ENCODE data around the gene PPP2R2C. TPM values are rescaled to one million over a fixed set of nuclear protein-coding genes. Genes with fewer than 3 reads are reported as not detected.

Gene PPP2R2C
- polyA plus RNA-seq, 1 donor (not counting 4 experiments of a cell fraction or from before 2014, with no cell fraction given), result 12.3 TPM

DNA sequence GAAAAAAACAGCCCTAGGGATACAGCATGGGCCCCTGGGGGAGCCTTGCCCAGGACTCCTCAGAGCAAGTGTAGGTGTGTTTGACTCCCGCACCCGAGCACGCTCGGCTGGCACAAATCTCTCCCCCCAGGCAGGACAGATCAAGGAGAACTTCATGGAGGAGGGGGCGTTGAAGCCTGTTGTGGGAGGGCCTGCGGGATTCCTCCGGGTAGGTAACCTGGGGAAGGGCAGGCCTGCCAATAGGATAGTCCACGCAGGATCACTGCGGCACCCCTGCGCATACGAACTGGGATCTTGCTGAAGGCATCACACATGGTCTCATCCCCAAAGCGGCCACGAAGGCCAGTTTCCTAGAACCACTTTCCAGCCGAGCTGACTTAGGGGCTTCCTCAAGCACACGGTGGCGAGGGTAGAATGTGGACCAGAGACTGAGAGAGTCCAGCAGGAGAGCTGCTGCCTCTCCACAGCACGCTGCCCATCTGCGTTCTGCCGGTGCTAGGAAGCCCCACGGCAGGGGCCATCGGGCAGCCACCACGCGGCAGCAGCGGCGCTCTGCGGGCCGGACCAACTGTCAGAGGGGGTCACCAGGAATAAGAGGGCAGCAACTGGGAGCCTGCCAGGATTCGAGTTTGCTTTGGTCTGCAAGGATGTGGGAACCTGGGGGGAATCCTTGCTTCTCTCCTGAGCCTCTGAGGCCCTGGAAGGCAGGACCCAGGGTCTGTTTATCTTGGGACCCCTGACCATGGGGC lies 145.9 kb downstream of the PPP2R2C start:
- dilution Hi-C loops (cut with MboI; ENCODE audit: extremely low pct_ligation_motif_present, low sequenced_read_pairs), result no loop called here
- FAIRE-seq (no peak), DNase-seq (ENCODE audit: low read depth, low spot score) (no peak)
- H3K79me2 ChIP-seq (ENCODE audit: control insufficient read depth, insufficient read depth, low read length), result no peaks in the 10 kb centered on the region
- H3K9me3 ChIP-seq (ENCODE audit: control insufficient read depth, low read depth, low read length), result no peaks in the 10 kb centered on the region
- no peaks in the 10 kb centered on the region for H3K27me3 ChIP-seq (ENCODE audit: control insufficient read depth, extremely low read depth, insufficient read depth, low read length)
- no peaks in the 10 kb centered on the region for H3K9me1 ChIP-seq (ENCODE audit: control insufficient read depth, extremely low read depth, insufficient read depth, low read length)
- H2AFZ ChIP-seq (ENCODE audit: control insufficient read depth, low read length), result no peak overlapping the region
- H4K20me1 ChIP-seq (ENCODE audit: control insufficient read depth, extremely low read depth, insufficient read depth, low read length), result no peaks in the 10 kb centered on the region
- H3K36me3 ChIP-seq (ENCODE audit: control insufficient read depth in 2 of 2, extremely low read depth in 1 of 2, insufficient read depth in 2 of 2, low read length in 2 of 2), result peaks cover 0 to 4% of the 10 kb centered on the region in 2 experiments
- no peak overlapping the region for H3K4me3 ChIP-seq (ENCODE audit: control insufficient read depth in 2 of 3, extremely low read depth in 1 of 3, insufficient read depth in 2 of 3, low read depth in 1 of 3, low read length in 3 of 3)
- H3K4me1 ChIP-seq (ENCODE audit: control insufficient read depth, extremely low read depth, insufficient read depth, low read length), result peaks cover 12% of the 10 kb centered on the region
- no peak overlapping the region for H3K9ac ChIP-seq (ENCODE audit: control insufficient read depth, extremely low read depth, insufficient read depth, low read length)
- H3K27ac ChIP-seq (ENCODE audit: control insufficient read depth, insufficient read depth, low read length), result no peak overlapping the region
- no peak for TF ChIP-seq EZH2 (IDR thresholded peaks at IDR 0.05; ENCODE audit: low read length)
- TF ChIP-seq, protein P1, sequence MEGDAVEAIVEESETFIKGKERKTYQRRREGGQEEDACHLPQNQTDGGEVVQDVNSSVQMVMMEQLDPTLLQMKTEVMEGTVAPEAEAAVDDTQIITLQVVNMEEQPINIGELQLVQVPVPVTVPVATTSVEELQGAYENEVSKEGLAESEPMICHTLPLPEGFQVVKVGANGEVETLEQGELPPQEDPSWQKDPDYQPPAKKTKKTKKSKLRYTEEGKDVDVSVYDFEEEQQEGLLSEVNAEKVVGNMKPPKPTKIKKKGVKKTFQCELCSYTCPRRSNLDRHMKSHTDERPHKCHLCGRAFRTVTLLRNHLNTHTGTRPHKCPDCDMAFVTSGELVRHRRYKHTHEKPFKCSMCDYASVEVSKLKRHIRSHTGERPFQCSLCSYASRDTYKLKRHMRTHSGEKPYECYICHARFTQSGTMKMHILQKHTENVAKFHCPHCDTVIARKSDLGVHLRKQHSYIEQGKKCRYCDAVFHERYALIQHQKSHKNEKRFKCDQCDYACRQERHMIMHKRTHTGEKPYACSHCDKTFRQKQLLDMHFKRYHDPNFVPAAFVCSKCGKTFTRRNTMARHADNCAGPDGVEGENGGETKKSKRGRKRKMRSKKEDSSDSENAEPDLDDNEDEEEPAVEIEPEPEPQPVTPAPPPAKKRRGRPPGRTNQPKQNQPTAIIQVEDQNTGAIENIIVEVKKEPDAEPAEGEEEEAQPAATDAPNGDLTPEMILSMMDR (optimal IDR thresholded peaks at IDR 0.05 in 1 of 3, IDR thresholded peaks at IDR 0.05 in 1 of 3, conservative IDR thresholded peaks at IDR 0.05 in 1 of 3; ENCODE audit: extremely low read depth in 1 of 3, insufficient read depth in 2 of 3, low read length in 3 of 3), result no peak
- no peak overlapping the region for H3K4me2 ChIP-seq (ENCODE audit: control insufficient read depth, extremely low read depth, insufficient read depth, low read depth, low read length)

DNA sequence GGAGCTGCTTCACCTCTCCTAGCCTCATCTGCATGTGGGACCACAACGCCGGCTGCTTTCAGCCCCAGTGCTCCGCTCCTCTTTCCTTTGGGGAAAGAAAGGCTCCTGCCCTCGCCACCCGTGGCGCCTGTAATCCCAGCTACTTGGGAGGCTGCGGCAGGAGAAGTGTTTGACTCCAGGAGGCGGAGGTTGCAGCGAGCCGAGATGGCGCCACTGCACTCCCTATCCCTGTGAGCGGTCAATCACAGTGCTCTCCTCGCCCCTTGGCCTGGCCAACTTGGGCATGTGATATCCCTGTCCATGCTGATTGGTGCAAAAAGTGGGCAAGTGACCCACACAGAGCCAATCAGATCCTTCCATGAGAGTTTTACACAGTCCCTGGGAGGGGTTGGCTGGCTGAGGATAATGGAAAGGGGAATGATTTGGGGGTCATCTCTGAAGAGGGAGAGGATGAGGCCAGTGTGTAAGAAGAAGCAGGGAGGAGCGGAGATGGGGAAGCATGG lies 146.6 kb downstream of the PPP2R2C start:
- Histone ChIP-seq H3K9me3 (ENCODE audit: control insufficient read depth, low read depth, low read length) (no peaks in the 10 kb centered on the region), H3K79me2 (ENCODE audit: control insufficient read depth, insufficient read depth, low read length) (no peaks in the 10 kb centered on the region), H3K36me3 (ENCODE audit: control insufficient read depth in 2 of 2, extremely low read depth in 1 of 2, insufficient read depth in 2 of 2, low read length in 2 of 2) (peaks cover 0 to 4% of the 10 kb centered on the region in 2 experiments), H4K20me1 (ENCODE audit: control insufficient read depth, extremely low read depth, insufficient read depth, low read length) (no peaks in the 10 kb centered on the region), H3K27ac (ENCODE audit: control insufficient read depth, insufficient read depth, low read length) (no peak overlapping the region), H3K4me2 (ENCODE audit: control insufficient read depth, extremely low read depth, insufficient read depth, low read depth, low read length) (no peak overlapping the region), H3K9ac (ENCODE audit: control insufficient read depth, extremely low read depth, insufficient read depth, low read length) (no peak overlapping the region), H3K9me1 (ENCODE audit: control insufficient read depth, extremely low read depth, insufficient read depth, low read length) (no peaks in the 10 kb centered on the region), H2AFZ (ENCODE audit: control insufficient read depth, low read length) (no peak overlapping the region), H3K4me1 (ENCODE audit: control insufficient read depth, extremely low read depth, insufficient read depth, low read length) (peaks cover 12% of the 10 kb centered on the region), H3K27me3 (ENCODE audit: control insufficient read depth, extremely low read depth, insufficient read depth, low read length) (no peaks in the 10 kb centered on the region), H3K4me3 (ENCODE audit: control insufficient read depth in 2 of 3, extremely low read depth in 1 of 3, insufficient read depth in 2 of 3, low read depth in 1 of 3, low read length in 3 of 3) (no peak overlapping the region)
- TF ChIP-seq, protein P1 (optimal IDR thresholded peaks at IDR 0.05 in 1 of 3, IDR thresholded peaks at IDR 0.05 in 1 of 3, conservative IDR thresholded peaks at IDR 0.05 in 1 of 3; ENCODE audit: extremely low read depth in 1 of 3, insufficient read depth in 2 of 3, low read length in 3 of 3), result no peak
- TF ChIP-seq EZH2 (IDR thresholded peaks at IDR 0.05; ENCODE audit: low read length), result no peak
- DNase-seq (ENCODE audit: low read depth, low spot score), result no peak
- dilution Hi-C loops (cut with MboI; ENCODE audit: extremely low pct_ligation_motif_present, low sequenced_read_pairs), result no loop called here
- FAIRE-seq, result no peak
